Amygdala (tissue), 56 donors: ENCODE data around the gene TMEM89.

ENCODE experiments used
- DNase-seq, 56 donors: peaks; one replicate each; lab custom pipeline; 2025; lab: John Stamatoyannopoulos, UW

The TMEM89 gene

DNA sequence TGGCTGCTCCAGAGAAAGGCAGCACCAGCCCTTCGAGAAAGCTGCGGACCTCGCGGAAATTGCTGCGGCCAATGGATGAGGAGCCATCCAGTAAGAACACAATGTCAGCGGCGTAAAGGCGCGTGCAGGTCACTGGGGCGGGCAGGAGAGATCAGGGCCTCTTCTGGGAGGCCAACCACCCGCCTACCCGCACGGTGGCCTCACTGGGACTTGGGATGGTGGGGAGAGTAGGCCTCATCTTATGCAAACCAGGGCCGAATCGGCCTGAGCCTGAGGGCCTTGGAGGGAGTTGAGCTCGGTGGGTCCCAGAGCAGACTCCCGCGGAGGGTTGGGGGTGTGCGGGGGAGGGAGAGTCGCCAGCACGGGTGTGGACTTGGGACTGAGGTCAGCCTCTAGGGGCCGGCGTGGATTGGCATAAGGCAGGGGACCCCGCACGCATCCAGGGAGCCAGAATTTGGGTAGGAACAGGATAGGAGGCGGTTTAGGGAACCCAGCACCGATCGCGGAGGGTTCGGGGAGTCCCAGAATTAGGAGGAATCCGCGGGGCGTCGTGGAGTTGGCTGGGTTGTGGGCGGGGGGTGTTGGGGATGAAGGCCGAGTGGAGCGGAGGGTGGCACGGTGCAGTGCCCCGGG lies 27.0 kb downstream of the TMEM89 start:
- DNase-seq, result no peak

- DNase-seq, result no peak
Measured at GRCh38 chr3:48593337-48593736, 28.2 kb downstream of the TMEM89 start.

- DNase-seq, result no peak
Measured at GRCh38 chr3:48592519-48593087, 29.0 kb downstream of the TMEM89 start.

DNA sequence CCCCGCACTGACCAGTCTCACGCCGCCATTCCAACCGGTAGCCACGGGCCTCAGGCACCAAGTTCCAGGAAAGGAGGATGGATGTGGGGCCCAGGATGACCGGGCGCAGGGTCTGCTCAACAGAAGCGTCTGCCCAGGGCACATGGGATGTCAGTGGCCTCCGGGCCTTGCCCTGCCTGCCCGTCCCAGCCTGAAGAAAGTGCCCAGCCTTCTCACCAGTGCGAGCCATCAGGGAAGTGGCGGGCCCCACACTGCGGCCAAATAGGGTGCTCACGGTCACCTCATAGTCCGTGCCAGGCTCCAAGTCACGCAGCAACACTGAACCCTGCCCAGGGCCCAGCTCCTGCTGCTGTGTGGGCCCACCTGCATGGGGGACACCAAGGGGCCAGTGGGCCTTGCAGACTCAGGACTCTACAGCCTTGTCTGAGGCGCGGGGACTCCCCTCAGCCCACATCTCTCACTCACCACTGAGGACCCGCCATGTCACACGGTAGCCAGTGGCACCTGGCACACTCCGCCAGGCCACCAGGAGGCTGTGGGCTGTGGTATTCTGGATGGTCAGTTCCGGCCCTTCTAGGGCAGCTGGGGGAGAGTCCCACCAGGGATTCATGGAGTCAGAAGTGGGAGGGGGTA lies 29.6 kb downstream of the TMEM89 start:
- no peak for DNase-seq

GRCh38 chr3:48591436-48591835 lies 30.1 kb downstream of the TMEM89 start:
- no peak for DNase-seq

DNA sequence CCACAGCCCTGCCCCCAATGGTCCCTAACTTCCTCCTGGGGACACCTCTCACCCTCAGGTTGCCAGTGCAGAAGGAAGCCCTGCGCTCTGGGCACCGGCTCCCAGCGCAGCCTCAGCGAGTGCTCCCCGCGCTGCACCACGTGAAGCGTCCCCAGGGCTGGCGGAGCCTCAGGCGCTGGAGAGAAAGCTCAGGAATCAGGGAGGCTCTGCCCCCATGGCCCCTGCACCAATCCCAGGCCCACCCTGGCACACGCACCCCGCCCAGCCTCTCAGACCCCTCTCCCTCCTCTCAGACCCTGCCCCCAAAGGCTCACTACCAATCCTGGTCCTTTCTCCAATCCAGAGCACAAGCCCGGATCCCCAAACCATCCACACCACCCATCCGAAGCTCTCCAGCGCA lies 33.3 kb downstream of the TMEM89 start:
- no peak for DNase-seq

- DNase-seq, result no peak
Measured at GRCh38 chr3:48587686-48588085, 33.9 kb downstream of the TMEM89 start.

DNA sequence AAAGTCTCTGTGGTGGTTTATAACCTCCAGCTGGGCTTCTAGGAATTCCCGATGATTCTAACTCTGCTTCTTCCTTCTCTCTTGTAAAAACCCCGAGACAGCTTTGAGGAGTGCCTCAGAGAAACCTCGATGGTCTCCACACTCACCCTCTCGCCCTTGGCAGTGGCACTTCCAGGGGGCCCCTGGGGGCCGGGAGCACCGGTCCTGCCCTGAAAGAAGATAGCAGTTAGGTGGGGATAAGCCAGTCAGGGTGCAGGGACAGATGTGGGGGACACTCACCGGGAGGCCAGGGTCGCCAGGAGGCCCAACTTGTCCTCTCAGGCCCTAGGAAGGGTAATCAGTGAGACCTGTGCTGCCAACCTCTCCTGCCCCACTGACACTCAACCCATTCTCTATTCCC lies 36.2 kb downstream of the TMEM89 start:
- DNase-seq, result no peak

DNA sequence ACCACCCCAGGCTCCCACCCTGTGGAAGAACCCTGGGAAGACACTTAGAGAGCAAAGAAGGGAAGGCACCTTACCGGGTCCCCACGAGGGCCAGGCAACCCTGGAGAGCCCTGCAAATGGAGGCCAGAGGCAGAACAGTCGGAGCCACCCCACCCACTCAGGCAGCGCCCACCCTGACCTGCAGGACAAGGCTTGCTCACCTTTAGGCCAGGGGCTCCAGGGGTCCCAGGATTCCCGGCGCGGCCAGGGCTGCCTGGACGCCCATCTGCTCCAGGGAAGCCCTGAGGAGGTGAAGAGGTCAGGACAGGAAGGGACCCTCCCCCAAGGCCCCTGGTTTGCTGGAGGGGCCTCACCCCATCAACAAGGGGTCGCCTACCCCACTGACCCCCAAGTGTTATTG lies 36.7 kb downstream of the TMEM89 start:
- DNase-seq, result no peak

- DNase-seq, result no peak
Measured at GRCh38 chr3:48581621-48582481, 39.7 kb downstream of the TMEM89 start.

DNA sequence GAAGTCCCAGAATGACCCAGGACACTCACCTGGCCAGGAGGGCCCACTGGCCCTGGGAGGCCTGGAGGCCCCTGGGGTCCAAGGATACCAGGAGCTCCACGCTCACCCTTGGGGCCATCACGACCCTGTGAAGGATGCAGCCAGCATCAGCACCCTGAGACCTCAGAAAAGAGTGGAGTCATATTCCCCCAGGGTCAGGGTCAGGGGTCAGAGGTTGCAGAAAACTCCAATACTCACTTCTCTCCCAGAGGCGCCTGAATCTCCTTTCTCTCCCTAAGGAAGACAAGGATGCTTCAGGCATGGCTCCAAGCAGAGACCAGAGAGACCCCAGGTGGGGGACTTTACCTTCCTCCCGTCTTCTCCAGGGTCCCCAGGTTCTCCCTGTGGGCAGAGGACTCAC lies 44.9 kb downstream of the TMEM89 start:
- no peak for DNase-seq

DNA sequence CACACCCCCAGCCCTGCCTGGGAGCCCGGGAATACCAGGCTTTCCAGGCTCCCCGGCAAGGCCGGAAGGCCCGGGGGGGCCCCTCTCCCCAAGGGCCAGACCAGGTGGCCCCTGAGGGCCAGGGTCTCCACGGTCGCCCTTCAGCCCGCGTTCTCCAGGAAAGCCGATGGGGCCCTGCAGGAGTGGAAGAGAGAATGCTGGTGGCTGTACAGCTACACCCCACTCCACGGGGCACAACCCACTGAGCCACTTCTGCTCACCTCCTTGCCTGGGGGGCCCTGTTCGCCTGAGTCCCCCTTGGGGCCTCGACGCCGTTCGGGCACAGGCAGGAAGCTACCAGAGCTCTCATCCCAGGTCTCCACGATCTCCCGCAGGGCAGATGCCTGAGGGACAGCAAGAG lies 46.2 kb downstream of the TMEM89 start:
- DNase-seq, result no peak

- DNase-seq, result no peak
Measured at GRCh38 chr3:48573973-48574585, 47.5 kb downstream of the TMEM89 start.

DNA sequence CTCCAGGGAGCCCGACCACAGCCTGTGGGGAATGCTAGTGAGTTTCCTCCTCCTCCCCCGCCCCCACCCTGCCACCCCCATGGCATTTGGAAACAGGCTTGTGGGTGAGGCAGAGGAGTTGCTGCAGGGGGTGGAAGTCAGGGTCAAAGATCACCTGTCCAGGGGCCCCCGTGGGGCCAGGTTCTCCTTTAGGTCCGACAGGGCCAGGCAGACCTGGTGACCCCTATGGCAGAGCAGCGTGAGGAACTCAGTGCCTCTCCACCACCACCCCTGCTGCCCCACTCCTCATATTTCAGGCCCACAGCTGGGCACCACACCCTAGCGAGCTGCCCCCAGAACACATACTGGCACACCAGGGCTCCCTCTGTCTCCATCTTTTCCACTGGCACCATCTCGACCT lies 49.1 kb downstream of the TMEM89 start:
- DNase-seq, result no peak

DNA sequence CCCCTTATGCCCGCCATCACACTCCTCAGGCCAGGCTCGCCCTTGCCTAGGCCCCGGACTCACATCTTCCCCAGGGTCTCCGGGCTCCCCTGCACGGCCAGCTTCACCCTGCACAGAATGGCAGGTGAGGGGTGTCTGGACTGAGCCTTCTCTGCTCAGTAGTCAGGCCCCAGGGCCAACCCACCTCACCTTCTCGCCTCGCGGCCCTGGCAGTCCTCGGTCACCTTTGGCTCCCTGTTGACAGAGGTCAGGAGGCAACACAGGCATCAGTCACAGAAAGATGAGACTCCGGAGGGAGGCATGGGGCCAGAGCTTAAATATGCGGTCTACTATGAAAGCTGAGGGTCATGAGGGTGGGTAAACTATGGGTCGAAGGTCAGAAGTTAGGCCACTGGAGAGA lies 49.6 kb downstream of the TMEM89 start:
- DNase-seq, result no peak
